ENCODE data around the gene BANF2.

Gene BANF2

GRCh38 chr20:17735959-17736621, 36.3 kb downstream of the BANF2 start:
- no peak for DNase-seq (ENCODE audit: low spot score)

DNA sequence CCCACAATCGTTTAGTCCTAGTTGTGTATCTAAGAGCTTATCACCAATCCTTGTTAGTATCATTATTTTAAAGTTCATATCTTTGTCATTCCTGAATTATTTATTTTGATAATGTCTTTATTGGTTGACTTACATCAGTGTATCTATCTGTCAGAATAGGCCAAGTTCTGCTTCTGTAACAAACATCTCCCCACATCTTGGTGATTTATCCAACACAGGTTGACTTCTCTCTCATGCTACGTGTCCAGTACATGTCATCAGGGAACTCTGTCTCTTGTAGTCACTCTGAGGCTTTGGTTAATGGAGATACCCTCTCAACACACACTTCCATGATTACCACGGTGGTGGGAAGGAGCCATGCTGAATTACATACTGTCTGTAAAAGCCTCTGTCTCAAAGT, 38.4 kb downstream of the BANF2 start:
- no peak for DNase-seq (ENCODE audit: low spot score)

- no peak for DNase-seq (ENCODE audit: low spot score)
These were observed 41.5 kb downstream of the BANF2 start for GRCh38 chr20:17741220-17741619.

- no peak for DNase-seq (ENCODE audit: low spot score)
These were observed 43.0 kb downstream of the BANF2 start for GRCh38 chr20:17742731-17743130.

DNA sequence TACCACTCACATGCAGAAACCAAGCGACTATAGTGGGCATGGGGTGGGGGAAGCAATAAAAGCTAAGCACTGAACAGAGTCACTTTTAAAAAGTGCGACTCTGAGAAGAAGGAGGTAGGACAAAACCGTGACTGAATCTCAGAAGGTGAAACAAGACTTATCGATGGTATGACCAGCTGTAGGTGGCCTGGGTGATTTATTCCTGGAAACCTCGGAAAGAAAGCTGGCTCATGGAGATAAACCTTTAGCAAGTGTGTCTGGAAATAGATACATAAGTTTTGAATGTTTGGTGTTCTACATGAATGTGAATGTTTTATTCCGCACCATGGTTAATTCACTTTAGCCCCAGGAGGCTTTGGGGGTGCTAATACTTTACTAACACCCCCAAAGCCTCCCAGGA, 43.9 kb downstream of the BANF2 start:
- no peak for DNase-seq (ENCODE audit: low spot score)

- peak; percentile 90 for DNase-seq (ENCODE audit: low spot score)
These were observed 47.7 kb downstream of the BANF2 start for GRCh38 chr20:17747431-17747846.

GRCh38 chr20:17748279-17748678, 48.5 kb downstream of the BANF2 start:
- no peak for DNase-seq (ENCODE audit: low spot score)

DNA sequence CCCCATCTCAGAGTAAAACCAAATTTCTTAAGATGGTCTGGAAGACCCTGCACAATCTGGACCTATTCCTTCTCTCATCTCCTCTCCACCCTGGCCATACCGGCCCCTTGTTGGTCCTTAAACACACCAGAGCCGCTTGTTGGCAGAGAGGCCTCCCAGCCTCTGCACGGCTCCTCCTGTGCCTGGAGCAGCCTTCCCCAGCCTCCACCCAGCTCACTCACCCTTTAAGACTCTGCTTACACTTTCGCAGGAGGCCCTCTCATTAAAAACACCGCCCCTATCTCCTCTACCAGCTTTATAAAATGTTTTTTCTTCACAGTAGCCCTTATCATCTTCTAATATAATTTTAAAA, 49.8 kb downstream of the BANF2 start:
- DNase-seq (ENCODE audit: low spot score) = no peak

- peak; percentile 31 for DNase-seq (ENCODE audit: low spot score)
These were observed 50.4 kb downstream of the BANF2 start for GRCh38 chr20:17749978-17750721.

- DNase-seq (ENCODE audit: low spot score) = no peak
These were observed 50.9 kb downstream of the BANF2 start for GRCh38 chr20:17750722-17751045.

DNA sequence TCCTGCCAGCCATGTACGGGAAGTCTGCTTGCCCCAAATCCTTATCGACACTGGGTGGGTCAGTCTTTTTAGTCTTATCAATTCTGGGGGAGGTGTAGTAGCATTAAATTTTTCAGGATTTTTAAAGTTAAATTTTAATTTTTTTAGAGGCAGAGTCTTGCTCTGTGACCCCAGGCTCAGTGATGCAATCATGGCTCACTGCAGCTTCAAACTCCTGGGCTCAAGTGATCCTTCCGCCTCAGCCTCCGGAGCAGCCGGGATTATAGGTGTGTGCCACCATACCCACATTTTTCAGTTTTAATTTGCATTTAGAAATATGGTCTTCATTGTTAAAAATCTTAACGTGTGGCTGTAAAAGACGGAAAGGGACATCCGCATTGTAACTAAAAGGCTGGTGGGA, 51.9 kb downstream of the BANF2 start:
- no peak for DNase-seq (ENCODE audit: low spot score)

DNA sequence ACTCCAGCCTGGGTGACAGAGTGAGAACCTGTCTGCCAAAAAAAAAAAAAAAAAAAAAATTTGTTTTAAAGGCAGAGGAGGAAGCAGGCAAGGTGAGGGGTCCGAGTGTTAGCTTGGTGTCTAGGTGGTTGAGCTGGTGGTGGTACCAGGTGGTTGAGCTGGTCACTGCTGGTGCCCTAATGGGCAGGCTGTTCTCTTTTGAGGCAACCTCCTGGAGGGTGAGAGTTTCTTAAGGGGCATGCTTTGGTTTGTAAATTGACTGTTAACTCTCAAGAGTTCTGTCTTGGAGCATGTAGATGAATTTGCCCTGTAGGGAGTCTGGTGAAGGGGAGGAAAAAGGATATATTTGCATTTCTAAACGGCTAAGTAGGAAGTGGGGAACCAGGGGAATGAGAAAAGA, 52.7 kb downstream of the BANF2 start:
- DNase-seq (ENCODE audit: low spot score) = no peak

DNA sequence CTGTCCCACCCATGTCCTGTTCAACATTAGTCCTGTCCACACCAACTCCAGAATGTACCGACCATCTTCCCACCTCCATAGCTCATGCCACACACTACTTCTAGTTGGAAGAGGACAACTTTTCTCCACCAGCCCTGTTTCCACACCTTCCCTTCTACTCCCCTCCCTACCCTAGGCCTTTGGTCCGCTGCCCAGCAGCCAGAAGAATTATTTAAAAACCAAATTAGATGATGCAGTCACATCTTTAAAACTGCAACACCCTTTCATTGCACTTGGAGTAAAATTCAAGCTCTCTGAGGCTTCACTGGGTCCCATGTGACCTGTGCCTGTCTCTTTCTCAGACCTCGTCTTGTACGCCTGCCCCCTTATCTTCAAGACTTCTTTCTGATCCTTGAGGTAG, 53.8 kb downstream of the BANF2 start:
- DNase-seq (ENCODE audit: low spot score) = no peak

GRCh38 chr20:17756529-17756928, 56.8 kb downstream of the BANF2 start:
- DNase-seq (ENCODE audit: low spot score) = no peak

- DNase-seq (ENCODE audit: low spot score) = no peak
These were observed 57.7 kb downstream of the BANF2 start for GRCh38 chr20:17757496-17757895.

DNA sequence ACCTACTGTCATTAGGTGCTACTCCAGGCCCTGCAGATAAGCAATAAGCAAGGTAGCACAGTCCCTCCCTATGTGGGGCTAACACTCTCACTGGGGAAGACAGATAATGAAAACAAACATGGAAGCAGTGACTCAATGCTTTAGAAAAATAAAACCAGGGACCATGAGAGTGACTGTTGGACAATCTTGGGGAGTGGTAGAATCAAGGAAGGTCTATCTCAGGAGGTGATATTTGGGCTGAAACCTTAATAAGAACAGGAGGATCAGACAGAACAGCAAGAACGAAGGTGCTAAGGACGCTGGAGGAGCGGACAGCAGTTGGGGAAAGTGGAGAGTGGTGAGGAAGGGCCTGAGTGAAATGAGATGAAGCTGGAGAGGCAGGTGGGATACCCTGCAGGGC, 58.2 kb downstream of the BANF2 start:
- no peak for DNase-seq (ENCODE audit: low spot score)

GRCh38 chr20:17758512-17758911, 58.7 kb downstream of the BANF2 start:
- DNase-seq (ENCODE audit: low spot score) = no peak

DNA sequence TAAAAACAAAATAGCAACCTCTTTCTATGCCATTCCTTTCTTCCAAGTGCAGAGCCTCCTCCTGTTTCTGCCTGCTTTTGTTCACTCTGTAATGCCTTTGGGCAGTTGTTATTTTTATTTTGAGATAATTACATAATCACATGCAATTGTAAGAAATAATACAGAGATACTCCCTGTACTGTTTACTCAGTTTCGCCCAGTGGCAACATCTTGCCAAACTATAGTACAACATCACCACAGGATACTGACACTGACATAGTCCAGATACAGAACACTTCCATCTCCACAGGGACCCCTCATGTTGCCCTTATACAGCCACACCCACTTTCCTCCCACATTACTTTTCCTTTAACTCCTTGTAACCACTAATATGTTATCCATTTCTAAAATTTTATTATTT, 59.7 kb downstream of the BANF2 start:
- DNase-seq (ENCODE audit: low spot score) = no peak

- DNase-seq (ENCODE audit: low spot score) = no peak
These were observed 61.8 kb downstream of the BANF2 start for GRCh38 chr20:17761604-17762003.

DNA sequence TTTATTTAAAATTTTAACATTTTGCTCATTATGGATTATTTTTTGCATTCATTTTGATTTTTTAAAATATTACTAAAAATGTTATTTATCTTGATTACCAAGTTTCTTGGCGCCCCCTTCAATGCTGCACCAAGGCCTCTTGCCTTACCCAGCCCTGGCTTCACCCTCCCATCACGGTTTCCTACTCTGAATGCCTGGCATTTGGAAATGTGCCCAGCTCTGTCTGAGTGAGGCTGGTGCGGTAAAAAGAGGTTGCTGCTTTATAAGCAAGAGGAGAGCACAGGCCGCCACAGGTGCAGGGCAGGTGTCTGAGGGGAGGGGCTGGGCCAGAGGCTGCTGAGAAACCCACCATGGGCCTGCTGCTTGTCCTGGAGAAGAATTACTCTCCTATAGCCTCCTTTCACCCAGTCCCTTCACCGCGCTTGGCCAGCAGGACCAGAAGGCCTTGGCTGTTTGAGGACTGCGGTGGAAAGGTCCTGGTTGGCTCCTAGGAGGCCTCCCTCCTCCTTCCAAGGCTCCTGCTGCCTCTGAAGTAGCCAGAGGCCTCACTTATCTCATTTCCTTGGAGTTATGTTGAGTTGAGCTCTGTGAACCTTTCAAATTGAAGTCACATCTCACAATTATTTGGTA, 62.6 kb downstream of the BANF2 start:
- DNase-seq (ENCODE audit: low spot score) = no peak

- no peak for DNase-seq (ENCODE audit: low spot score)
These were observed 63.2 kb downstream of the BANF2 start for GRCh38 chr20:17762873-17763557.

GRCh38 chr20:17765017-17765416, 65.3 kb downstream of the BANF2 start:
- DNase-seq (ENCODE audit: low spot score) = no peak

DNA sequence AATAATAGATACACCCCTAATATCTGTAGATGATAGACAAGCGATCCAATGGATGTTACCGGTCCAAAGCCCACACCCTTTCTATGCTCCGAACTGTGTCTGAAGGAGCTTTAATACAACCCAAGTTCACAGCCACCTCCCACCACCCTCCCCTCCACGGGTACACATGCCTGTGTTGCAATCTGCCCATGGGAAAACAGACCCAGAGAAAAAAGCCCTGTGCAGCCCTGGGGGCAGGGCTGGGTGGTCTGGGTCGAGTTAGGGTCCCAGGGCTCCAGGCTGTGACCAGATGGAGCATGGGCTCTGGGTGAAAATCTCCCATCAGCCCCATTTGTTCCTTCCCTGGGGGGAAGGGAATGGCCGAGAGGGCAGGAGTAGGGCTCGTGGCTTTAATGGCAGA, 65.8 kb downstream of the BANF2 start:
- no peak for DNase-seq (ENCODE audit: low spot score)
